NCI-H82 (cell line): ENCODE measurements around the gene SH3D19.

ENCODE experiments used
- DNase-seq: peaks from one replicate; lab custom pipeline; 2025; lab: John Stamatoyannopoulos, UW

SH3D19 gene

DNA sequence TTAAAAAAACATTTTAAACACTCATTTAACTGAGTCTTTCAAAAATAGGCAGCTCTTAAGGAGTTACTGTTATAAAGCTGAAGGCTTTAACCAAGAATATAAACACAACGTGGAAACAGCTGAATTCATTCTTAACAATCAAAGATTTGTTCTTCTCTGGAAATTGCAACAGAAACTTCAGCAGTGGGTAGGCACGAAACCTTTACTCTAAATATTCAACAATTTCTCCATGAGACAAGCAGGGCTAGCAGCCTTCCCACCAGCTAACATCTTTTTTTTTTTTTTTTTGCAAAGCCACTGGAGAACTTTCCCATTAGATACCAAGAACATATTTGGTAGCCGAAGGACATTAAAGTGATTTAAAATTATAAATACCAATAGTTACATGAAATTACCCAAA lies 126.7 kb downstream of the SH3D19 start:
- no peak for DNase-seq

- no peak for DNase-seq
Measured at GRCh38 chr4:151197247-151197646, 128.2 kb downstream of the SH3D19 start.

- DNase-seq: no peak
Measured at GRCh38 chr4:151195801-151196200, 129.6 kb downstream of the SH3D19 start.

- no peak for DNase-seq
Measured at GRCh38 chr4:151193414-151193813, 132.0 kb downstream of the SH3D19 start.

DNA sequence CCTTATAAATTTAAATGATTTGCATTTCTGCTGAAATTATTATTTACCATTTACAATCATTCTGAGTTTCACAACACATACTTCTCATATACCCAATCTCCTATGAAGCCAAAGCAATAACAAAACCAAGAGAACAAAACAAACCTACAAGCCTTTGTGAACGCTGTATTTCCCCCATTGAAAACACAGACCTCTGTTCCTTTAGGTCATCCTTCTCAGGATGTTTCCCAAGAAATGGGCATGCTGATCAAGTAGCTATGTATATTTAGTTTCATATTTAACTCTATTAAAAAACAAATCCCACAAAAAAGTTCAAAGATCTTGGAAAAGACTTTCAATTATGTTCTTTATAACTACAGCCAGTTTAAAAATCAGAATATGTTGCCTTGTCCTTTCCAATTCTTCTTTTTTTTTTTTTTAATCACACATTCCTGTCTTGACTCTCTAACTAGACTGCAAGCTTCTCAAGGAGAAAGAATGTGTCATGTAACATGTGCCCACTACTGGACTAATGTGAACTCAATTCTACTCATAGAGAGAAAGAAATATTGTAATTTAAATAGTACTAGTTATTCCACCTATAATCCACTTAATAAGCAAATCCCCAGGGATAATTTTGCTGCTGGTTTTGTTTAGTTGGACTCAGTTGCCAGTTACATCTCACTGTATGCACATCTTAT lies 132.7 kb downstream of the SH3D19 start:
- DNase-seq: no peak

GRCh38 chr4:151184523-151185458 lies 140.6 kb downstream of the SH3D19 start:
- no peak for DNase-seq

- no peak for DNase-seq
Measured at GRCh38 chr4:151182455-151182996, 142.9 kb downstream of the SH3D19 start.

DNA sequence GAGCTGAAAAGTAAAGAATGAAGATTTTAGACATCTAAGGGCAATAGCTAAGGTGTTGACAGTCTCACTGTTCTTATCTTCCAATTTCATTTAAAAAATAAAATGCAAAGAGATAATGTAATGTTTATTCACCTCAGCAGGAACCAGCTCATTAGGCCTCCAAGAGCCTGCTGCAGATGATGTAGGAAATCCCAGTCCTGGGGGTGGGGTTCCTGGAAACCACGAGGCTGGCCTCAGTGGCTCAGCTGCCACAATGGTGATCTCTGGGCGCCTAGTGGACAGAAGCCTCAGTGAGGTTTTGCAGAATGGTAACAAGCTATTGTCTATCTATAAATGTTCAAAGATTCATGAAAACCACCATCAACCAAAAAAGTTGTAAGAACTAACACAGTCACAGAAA lies 148.7 kb downstream of the SH3D19 start:
- no peak for DNase-seq

DNA sequence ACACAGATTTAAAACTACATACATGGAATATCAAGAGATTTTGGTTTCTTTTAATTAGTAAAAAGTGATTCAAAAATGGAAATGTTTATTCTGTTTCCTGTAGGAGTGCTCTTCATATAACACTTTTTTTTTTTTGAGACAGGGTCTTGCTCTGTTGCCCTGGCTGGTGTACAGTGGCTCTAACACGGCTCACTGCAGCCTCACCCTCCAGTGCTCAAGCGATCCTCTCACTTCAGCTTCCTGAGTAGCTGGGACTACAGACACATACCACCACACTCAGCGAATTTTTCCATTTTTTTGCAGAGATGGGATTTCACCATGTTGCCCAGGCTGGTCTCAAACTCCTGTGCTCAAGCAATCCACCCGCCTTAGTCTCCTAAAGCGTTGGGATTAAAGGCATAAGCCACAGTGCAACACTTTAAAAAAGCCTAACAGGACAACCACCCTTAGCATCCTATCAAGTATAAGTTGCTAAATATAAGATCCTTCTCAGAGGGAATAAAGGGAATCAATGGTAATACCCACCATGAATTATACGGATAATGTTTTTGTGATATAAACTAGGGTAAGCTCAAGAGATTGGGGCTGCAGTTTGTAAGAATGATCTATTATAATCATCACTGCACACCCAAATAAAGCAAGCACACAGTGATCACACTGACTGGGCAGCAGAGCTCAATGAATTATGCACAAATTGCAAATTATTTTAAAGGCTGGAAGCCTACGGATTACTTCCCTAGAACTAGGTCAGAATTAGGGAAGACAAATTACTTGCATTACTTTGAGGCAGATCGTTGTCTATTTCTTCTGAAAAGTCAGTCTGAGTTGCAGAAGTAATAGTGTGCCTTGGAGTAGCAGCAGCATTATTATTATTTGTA lies 149.4 kb downstream of the SH3D19 start:
- DNase-seq: no peak

GRCh38 chr4:151175233-151175632 lies 150.2 kb downstream of the SH3D19 start:
- DNase-seq: no peak

DNA sequence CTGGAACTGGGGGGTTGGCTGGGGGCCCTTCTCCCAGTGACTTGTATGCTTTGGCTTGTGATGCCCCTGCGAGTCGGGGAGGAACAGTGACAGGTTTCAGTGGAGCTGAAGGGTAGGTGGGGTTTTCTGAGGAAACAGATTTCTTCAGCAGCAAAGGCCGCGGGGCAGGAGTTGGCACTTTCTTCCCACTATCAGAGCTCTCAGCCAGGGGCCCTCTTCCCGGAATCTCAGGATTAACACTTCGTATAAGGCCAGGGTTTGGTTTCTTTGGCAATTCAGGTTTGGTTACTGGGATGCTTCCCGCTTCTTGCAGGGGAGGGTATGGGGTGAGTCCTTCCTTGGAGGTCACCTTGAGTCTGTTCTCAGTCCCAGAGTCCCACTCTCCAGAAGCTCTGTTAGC lies 150.6 kb downstream of the SH3D19 start:
- DNase-seq: no peak

DNA sequence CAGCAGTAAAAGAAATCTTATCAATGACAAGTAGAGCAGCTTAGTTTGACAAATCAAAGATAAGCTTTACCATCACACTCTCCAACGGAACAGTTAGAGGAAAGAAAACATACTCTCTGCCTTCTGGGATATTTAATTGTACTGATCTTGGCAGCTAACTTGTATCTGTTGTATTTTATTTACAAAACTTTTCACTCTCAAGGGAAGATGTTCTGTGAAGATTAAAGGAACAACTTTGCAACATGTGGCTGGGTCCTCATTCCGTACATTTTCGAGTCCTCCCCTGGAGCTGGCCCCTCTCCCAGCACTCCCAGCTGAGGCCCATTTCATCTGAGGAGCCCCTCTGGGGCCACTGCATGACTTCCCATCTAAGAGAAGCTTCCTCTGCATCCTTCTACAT lies 151.5 kb downstream of the SH3D19 start:
- no peak for DNase-seq

DNA sequence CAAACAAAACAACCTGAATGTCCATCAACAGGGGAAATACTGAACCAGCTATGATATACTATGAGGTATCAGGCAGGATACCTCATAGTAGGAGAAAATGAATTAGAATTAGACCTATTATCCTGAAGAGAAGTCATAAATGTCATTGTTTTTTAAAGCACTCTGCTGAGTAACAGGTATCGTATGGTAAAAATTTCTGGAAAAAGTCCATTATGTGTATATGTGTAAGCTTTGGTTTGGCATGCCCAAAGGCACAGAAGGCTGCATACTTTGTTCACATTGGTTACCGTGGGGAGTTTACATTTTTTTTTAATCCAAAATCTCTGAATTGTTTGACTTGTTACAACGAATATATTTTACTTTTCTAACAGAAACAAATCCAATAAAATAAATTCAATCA lies 155.5 kb downstream of the SH3D19 start:
- no peak for DNase-seq

- DNase-seq: peak; percentile 93
Measured at GRCh38 chr4:151169223-151169622, 156.2 kb downstream of the SH3D19 start.

- no peak for DNase-seq
Measured at GRCh38 chr4:151167561-151167960, 157.8 kb downstream of the SH3D19 start.

GRCh38 chr4:151166636-151167035 lies 158.8 kb downstream of the SH3D19 start:
- no peak for DNase-seq

DNA sequence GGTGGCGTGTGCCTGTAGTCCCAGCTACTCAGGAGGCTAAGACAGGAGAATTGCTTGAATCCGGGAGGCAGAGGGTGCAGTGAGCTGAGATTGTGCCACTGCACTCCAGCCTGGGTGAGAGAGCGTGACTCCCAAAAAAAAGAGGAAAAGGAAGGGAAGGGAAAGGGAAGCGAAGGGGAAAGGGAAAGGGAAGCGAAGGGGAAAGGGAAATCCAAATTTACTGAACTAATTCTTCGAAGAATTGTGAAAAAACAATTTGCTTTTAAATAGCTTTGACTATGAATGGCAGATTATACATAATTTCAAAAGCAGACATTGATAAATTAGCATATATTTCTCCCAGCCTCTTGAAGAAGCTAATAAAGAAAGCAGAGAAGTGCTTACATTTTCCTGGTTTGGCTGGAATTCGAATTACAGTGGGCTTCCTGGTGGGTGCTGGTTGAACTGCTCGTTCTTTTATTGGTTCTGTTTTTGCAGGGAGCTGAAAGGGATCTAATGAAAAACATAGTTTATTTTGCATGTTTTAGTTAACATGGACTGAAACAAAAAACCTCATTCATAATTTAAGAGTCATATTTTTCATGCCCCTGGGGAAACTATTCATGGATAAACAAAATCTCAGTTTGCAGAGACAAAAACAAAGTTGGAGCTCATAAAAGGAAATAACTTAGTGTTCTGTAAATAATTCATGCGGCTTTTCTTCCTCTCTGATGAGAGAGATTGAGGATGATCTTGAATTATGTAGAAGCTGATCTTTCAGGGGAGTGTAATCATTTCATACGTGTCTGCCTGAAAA lies 160.0 kb downstream of the SH3D19 start:
- no peak for DNase-seq

DNA sequence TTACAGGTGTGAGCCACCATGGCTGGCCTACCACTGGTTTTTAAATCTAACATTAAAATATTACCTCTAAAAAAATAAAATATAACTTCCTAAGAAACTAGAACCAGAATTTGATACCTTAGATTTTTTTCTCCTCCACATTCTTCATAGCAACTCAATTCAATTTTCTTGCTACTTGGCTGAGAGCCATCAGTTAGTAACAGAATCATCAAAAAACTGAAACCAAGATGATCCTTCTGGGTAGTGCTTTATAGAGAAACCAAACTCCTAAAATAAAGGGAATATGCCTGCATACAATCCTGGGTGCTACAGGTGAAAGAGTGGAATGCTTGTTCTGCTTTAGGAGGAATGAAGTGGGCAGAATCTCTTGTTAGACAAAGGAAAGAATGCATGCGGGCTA lies 161.6 kb downstream of the SH3D19 start:
- no peak for DNase-seq

DNA sequence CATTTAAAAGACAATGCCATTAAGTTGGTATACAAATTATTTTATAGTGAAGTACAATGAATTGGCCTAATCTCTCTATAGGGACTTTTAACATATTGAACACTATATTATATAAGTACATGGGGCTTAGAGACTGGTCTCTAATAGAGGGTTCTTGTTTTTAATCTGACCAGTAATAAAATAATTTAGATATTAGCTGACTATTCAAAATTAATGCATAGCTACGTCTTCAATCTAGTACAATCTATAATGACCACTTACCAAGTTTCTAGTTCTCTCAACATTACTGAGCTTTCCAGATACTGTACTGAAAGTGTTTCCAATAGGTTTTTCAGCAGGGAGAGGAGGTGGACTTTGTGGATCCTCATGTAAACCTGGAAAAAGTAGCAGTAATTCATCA lies 166.4 kb downstream of the SH3D19 start:
- no peak for DNase-seq

DNA sequence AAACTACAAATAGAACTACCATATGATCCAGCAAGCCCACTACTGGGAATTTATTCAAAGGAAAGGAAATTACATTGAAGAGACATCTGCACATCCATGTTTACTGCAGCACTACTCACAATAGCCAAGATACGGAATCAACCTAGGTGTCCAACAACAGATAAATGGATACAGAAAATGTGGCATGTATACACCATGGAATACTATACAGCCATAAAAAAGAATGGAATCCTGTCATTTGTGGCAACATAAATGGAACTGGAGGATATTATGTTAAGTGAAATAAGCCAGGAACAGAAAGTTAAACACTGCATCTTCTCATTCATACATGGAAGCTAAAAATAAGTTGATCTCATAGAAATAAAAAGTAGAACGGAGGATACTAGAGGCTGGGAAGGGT lies 167.9 kb downstream of the SH3D19 start:
- DNase-seq: no peak

- DNase-seq: no peak
Measured at GRCh38 chr4:151153585-151153984, 171.8 kb downstream of the SH3D19 start.
